HepG2 (cell line): ENCODE measurements around the gene ATP5F1C. TPM values are rescaled to one million over a fixed set of nuclear protein-coding genes. Genes with fewer than 3 reads are reported as not detected.

Experiments
- BCLAF1 ChIP-seq: fragments of 450-650 bp; IDR thresholded peaks from 2 replicates; pipeline ENCODE4 v1.6.1; 2017; ENCODE audit warnings: mild to moderate bottlenecking
- BRF2 ChIP-seq: sonication (generic); formaldehyde crosslinking; IDR thresholded peaks from 2 replicates; pipeline ENCODE4 v1.8.1; 2022; ENCODE audit warnings: mild to moderate bottlenecking, missing genetic modification reagents
- FOXO1 ChIP-seq: sonication (generic); formaldehyde crosslinking; IDR thresholded peaks from 2 replicates; pipeline ENCODE4 v1.4.0; 2020; ENCODE audit warnings: missing genetic modification reagents
- RNF2 ChIP-seq: fragments of 450-650 bp; conservative IDR thresholded peaks from 2 replicates; pipeline ENCODE4 v1.6.1; 2016; ENCODE audit warnings: low read depth
- SMAD9 ChIP-seq: sonication (generic); formaldehyde crosslinking; IDR thresholded peaks from 2 replicates; pipeline ENCODE4 v1.5.1; 2020; ENCODE audit warnings: mild to moderate bottlenecking, missing genetic modification reagents
- YY1 ChIP-seq: IDR thresholded peaks from 2 replicates; pipeline ENCODE4 v1.6.1; 2011; ENCODE audit warnings: low read length, low read depth, moderate library complexity, mild to moderate bottlenecking; ENCODE audit not compliant: insufficient read depth, insufficient replicate concordance
- ZNF274 ChIP-seq: sonication (generic); formaldehyde crosslinking; IDR thresholded peaks from 2 replicates; pipeline ENCODE4 v1.5.1; 2020; ENCODE audit warnings: mild to moderate bottlenecking, missing genetic modification reagents
- ZNF362 ChIP-seq: sonication (generic); formaldehyde crosslinking; IDR thresholded peaks from 2 replicates; pipeline ENCODE4 v1.4.0; 2020; ENCODE audit warnings: missing genetic modification reagents, mild to moderate bottlenecking, borderline replicate concordance
- ZNF431 ChIP-seq: sonication (generic); formaldehyde crosslinking; IDR thresholded peaks from 2 replicates; pipeline ENCODE4 v1.9.0; 2022; ENCODE audit warnings: missing genetic modification reagents, low read depth, mild to moderate bottlenecking, borderline replicate concordance
- ZNF547 ChIP-seq: sonication (generic); formaldehyde crosslinking; IDR thresholded peaks from 2 replicates; pipeline ENCODE4 v1.5.1; 2020; ENCODE audit warnings: mild to moderate bottlenecking, missing genetic modification reagents
- polyA plus RNA-seq, 8 experiments: library from polyadenylated mRNA; depleted of rRNA in 3 of 8; stranded (reverse) in 7 of 8; unstranded in 1 of 8; fragments of >200 nt; fragmentation: Illumina TruSeq in 4 of 8; extraction: Trizol in 4 of 8; gene quantifications; 2 replicates each; pipeline versions ENCODE4 v1.2.1 to v1.2.3, GENCODE V29; 2011 to 2016; ENCODE audit warnings: low read depth in 4 of 8, missing spikeins in 1 of 8, mixed read lengths in 1 of 8; ENCODE audit not compliant: insufficient read depth in 1 of 8
- total RNA-seq, 5 experiments: library from RNA; depleted of rRNA; stranded (reverse); fragments of >200 nt; fragmentation: Illumina TruSeq; extraction: Trizol; gene quantifications; 2 replicates each; pipeline ENCODE4 v1.2.3, GENCODE V29; 2016; ENCODE audit warnings: low read depth in 1 of 5
- TF ChIP-seq, protein P1 (sequence below): sonication (generic); formaldehyde crosslinking; conservative IDR thresholded peaks from 2 replicates; pipeline ENCODE4 v1.4.0; 2020; ENCODE audit warnings: mild to moderate bottlenecking, missing genetic modification reagents, moderate library complexity
- TF ChIP-seq, protein P2 (sequence below): sonication (generic); formaldehyde crosslinking; IDR thresholded peaks from 2 replicates; pipeline ENCODE4 v1.4.0; 2020; ENCODE audit warnings: low read depth, mild to moderate bottlenecking, missing genetic modification reagents
- TF ChIP-seq, protein P3 (sequence below): sonication (generic); formaldehyde crosslinking; IDR thresholded peaks from 2 replicates; pipeline ENCODE4 v1.4.0; 2020; ENCODE audit warnings: mild to moderate bottlenecking, low read depth, missing genetic modification reagents

ATP5F1C gene
- total and polyA plus RNA-seq, 2 of the 13 experiments (the other 11 are each of a cell fraction or from before 2014, with no cell fraction given), result 407 to 416 TPM

DNA sequence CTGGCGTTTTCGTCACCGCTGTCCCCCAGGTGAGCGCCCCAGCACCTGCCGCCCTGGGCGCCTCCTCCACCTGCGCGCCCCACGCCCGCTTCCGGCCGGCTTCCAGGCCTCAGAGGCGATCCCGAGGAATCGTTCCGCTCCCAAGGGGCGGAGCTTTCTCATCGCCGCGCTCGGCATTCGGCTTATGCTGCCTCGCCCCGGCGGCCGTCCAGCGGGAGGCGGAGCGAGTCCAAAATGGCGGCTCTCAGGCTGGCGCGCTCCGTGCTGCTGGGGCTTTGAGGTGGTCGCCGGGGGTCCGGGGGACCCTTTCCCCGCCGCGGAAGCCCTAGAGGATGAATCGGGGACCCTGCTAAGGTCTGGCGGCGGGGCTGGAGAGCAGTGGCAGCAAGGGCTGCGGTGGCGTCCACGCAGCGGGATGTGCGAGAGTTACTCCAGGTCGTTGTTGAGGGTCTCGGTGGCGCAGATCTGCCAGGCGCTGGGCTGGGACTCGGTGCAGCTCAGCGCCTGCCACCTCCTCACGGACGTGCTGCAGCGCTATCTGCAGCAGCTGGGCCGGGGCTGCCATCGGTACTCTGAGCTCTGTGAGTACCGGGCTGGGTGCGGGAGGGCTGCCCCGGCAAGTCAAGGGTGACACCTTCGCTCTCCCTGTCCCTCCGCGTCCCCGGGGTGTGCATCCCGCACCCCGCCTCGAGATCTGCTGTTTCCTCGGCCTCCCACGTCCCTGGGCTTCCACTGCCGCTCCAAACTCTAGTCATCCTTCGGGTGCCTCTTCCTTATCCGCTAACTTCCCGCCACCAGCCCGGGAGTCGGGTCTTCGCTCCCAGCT lies 30.5 kb downstream of the ATP5F1C start, which contains the start of gene TAF3 (continued):
- TF ChIP-seq, protein P1, sequence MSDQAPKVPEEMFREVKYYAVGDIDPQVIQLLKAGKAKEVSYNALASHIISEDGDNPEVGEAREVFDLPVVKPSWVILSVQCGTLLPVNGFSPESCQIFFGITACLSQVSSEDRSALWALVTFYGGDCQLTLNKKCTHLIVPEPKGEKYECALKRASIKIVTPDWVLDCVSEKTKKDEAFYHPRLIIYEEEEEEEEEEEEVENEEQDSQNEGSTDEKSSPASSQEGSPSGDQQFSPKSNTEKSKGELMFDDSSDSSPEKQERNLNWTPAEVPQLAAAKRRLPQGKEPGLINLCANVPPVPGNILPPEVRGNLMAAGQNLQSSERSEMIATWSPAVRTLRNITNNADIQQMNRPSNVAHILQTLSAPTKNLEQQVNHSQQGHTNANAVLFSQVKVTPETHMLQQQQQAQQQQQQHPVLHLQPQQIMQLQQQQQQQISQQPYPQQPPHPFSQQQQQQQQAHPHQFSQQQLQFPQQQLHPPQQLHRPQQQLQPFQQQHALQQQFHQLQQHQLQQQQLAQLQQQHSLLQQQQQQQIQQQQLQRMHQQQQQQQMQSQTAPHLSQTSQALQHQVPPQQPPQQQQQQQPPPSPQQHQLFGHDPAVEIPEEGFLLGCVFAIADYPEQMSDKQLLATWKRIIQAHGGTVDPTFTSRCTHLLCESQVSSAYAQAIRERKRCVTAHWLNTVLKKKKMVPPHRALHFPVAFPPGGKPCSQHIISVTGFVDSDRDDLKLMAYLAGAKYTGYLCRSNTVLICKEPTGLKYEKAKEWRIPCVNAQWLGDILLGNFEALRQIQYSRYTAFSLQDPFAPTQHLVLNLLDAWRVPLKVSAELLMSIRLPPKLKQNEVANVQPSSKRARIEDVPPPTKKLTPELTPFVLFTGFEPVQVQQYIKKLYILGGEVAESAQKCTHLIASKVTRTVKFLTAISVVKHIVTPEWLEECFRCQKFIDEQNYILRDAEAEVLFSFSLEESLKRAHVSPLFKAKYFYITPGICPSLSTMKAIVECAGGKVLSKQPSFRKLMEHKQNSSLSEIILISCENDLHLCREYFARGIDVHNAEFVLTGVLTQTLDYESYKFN, result peak; percentile 58
- peak; percentile 99 for TF ChIP-seq YY1
- peak; percentile 76; the same call in 1 of the 2 replicates for TF ChIP-seq ZNF274 (CRISPR knock-in tag)
- peak; percentile 76; the same call in 1 of the 2 replicates for TF ChIP-seq ZNF547 (CRISPR knock-in tag)
- TF ChIP-seq RNF2, result 0 out of 2 replicates have a peak, but pooled peaks have one; percentile 25
- TF ChIP-seq ZNF362, result peak; percentile 27; the same call in 1 of the 2 replicates
- TF ChIP-seq, protein P2, sequence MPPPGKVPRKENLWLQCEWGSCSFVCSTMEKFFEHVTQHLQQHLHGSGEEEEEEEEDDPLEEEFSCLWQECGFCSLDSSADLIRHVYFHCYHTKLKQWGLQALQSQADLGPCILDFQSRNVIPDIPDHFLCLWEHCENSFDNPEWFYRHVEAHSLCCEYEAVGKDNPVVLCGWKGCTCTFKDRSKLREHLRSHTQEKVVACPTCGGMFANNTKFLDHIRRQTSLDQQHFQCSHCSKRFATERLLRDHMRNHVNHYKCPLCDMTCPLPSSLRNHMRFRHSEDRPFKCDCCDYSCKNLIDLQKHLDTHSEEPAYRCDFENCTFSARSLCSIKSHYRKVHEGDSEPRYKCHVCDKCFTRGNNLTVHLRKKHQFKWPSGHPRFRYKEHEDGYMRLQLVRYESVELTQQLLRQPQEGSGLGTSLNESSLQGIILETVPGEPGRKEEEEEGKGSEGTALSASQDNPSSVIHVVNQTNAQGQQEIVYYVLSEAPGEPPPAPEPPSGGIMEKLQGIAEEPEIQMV (CRISPR knock-in tag), result 0 out of 2 replicates have a peak, but pooled peaks have one; percentile 41
- no peak for TF ChIP-seq BCLAF1
- 0 out of 2 replicates have a peak, but pooled peaks have one; percentile 31 for TF ChIP-seq SMAD9 (CRISPR knock-in tag)
- TF ChIP-seq, protein P3, sequence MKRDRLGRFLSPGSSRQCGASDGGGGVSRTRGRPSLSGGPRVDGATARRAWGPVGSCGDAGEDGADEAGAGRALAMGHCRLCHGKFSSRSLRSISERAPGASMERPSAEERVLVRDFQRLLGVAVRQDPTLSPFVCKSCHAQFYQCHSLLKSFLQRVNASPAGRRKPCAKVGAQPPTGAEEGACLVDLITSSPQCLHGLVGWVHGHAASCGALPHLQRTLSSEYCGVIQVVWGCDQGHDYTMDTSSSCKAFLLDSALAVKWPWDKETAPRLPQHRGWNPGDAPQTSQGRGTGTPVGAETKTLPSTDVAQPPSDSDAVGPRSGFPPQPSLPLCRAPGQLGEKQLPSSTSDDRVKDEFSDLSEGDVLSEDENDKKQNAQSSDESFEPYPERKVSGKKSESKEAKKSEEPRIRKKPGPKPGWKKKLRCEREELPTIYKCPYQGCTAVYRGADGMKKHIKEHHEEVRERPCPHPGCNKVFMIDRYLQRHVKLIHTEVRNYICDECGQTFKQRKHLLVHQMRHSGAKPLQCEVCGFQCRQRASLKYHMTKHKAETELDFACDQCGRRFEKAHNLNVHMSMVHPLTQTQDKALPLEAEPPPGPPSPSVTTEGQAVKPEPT (CRISPR knock-in tag), result 0 out of 2 replicates have a peak, but pooled peaks have one; percentile 73
- peak; percentile 49; the same call in 1 of the 2 replicates for TF ChIP-seq FOXO1
- 0 out of 2 replicates have a peak, but pooled peaks have one; percentile 62 for TF ChIP-seq ZNF431
- TF ChIP-seq BRF2 (CRISPR knock-in tag), result no peak
